ENCODE results near the gene CDK19. TPM values are rescaled to one million over a fixed set of nuclear protein-coding genes. Genes with fewer than 3 reads are reported as not detected.
A peak's percentile ranks its signal among the peaks of the same experiment; 100 is the strongest.

The CDK19 gene
- total RNA-seq, 1 donor from 2014 or later = 26.6 TPM

DNA sequence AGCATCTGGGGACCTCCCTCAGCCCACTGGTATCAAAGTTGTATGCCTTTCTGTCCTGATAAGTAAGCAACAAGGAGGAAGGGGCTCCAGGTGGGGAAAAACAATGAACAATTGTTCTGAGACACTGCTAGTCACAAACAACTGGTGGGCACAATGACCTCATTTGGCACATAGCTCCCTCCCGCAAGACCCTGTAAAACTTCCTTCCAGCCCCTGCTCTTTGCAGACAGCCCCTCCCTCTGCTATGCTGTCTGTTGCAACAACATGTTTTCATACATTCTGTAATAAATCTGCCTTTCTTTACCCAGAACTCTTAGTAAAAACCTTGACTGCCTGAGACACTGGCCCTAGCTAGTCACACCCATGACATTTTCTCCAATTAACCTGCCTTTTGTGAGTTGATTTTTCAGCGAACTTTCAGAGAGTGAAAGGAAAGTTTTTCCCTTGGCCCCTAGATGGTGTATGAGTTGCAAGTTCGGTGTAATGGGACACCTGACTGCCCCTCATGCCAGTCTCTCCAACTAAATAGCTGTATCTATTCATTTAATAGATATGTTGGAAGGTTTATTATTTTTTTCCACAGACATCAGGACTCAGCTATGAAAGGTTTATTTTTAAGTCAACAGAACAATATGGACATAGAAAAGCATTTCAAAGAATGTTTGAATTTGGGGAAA lies 196.5 kb downstream of the CDK19 start:
- intact Hi-C loops (cut with DNase I) = no loop called here
- no peaks in the 10 kb centered on the region for H3K9me3 ChIP-seq
- TF ChIP-seq, protein P1, sequence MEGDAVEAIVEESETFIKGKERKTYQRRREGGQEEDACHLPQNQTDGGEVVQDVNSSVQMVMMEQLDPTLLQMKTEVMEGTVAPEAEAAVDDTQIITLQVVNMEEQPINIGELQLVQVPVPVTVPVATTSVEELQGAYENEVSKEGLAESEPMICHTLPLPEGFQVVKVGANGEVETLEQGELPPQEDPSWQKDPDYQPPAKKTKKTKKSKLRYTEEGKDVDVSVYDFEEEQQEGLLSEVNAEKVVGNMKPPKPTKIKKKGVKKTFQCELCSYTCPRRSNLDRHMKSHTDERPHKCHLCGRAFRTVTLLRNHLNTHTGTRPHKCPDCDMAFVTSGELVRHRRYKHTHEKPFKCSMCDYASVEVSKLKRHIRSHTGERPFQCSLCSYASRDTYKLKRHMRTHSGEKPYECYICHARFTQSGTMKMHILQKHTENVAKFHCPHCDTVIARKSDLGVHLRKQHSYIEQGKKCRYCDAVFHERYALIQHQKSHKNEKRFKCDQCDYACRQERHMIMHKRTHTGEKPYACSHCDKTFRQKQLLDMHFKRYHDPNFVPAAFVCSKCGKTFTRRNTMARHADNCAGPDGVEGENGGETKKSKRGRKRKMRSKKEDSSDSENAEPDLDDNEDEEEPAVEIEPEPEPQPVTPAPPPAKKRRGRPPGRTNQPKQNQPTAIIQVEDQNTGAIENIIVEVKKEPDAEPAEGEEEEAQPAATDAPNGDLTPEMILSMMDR (IDR thresholded peaks at IDR 0.05) = peak; percentile 5
- H3K27me3 ChIP-seq = no peaks in the 10 kb centered on the region
- DNase-seq (no peak), ATAC-seq (no peak)
- H3K4me1 ChIP-seq = no peaks in the 10 kb centered on the region
- peaks cover 41% of the 10 kb centered on the region for H3K36me3 ChIP-seq
- H3K4me3 ChIP-seq = no peak overlapping the region
- H3K27ac ChIP-seq = no peak overlapping the region

DNA sequence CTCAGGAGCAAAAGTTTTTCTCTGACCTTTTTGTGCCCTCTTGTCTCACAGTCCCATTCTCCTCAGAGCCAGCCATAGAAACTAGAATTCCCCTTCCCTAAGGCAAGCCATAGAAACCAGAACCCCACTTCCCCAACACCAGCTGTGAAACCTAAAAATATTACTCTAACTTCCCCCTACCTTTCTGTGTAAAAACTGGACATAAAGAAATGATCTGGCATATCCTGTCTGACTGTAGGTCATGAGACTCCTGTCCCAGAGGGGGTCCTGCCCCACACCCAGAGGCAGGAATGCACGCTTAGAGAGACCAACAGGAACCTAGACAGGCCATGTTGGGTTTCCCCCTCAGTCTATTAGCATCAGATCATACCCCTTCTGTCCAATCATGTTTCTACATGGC lies 198.2 kb downstream of the CDK19 start:
- intact Hi-C loops (cut with DNase I) = no loop called here
- TF ChIP-seq, protein P1 (IDR thresholded peaks at IDR 0.05) = no peak
- Histone ChIP-seq H3K9me3 (no peaks in the 10 kb centered on the region), H3K4me3 (no peak overlapping the region), H3K4me1 (no peaks in the 10 kb centered on the region), H3K27me3 (no peaks in the 10 kb centered on the region), H3K27ac (no peak overlapping the region), H3K36me3 (peaks cover 31% of the 10 kb centered on the region)
- DNase-seq (no peak), ATAC-seq (peak; percentile 20)

DNA sequence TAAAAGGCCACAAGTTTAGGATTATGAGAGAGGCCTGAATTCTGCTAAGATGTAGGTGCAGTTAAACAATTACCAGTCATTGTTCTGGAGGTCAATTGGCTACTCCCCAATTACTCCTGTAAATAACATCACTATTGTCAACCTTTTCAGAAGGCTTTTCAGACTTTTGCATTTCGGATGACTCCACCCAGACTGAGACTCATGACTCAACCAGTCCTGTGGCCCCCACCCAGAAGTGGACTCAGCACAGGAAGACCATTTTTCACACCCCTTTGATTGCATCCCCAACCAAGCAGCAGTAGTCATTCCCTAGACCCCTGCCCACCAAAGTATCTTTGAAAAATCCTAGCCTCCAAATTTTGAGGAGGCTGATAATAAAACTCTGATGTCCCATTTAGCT lies 199.5 kb downstream of the CDK19 start:
- no peaks in the 10 kb centered on the region for H3K27me3 ChIP-seq
- H3K4me3 ChIP-seq = no peak overlapping the region
- H3K27ac ChIP-seq = no peak overlapping the region
- H3K4me1 ChIP-seq = no peaks in the 10 kb centered on the region
- peaks cover 19% of the 10 kb centered on the region for H3K36me3 ChIP-seq
- DNase-seq (no peak), ATAC-seq (no peak)
- TF ChIP-seq, protein P1 (IDR thresholded peaks at IDR 0.05) = no peak
- intact Hi-C loops (cut with DNase I) = no loop called here
- H3K9me3 ChIP-seq = no peaks in the 10 kb centered on the region

DNA sequence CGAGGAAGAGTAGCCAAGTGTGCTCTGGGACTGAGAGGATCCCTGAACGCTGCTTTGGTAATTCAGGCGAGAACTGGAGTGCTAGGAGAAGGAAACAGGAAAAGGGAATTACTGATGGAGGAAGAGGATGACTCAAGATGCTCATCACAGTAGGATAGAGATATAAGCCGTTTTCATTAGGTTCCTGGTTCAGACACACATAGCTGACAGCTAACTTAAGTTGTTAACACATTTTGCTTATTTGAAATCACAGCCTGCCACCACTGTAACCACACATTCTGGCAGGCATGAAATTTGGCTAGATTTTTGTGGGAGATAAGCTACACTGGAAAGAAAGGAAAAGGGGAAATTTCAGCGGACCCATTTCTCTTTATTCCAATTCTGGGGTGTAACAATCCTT lies 200.7 kb downstream of the CDK19 start:
- Histone ChIP-seq H3K4me1 (no peaks in the 10 kb centered on the region), H3K27ac (no peak overlapping the region)

DNA sequence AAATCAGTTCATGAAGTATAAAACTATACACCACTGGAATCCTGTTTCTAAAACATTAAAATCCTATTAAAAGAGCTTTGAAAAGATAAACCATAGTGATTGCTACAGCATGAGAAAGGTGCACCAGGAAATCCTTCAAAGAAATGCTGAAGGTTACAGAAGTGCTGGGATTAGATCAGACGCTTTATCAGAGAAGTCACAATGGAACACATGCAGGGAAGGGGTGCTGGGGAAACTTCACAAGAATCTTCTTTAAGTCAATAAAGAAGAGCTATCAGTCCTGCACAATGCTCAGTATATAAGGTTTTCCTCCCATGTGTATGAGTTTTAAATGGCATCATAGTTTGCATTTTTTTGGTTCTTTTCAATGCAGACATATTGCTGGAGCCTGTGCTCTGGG lies 201.2 kb downstream of the CDK19 start:
- Histone ChIP-seq H3K36me3 (peaks cover 17% of the 10 kb centered on the region), H3K4me1 (no peaks in the 10 kb centered on the region), H3K9me3 (no peaks in the 10 kb centered on the region), H3K27ac (no peak overlapping the region), H3K4me3 (no peak overlapping the region), H3K27me3 (no peaks in the 10 kb centered on the region)
- TF ChIP-seq, protein P1 (IDR thresholded peaks at IDR 0.05) = no peak
- no peak for DNase-seq
- no peak for ATAC-seq
- intact Hi-C loops (cut with DNase I) = no loop called here

More for the DNA sequence above, 200.7 kb downstream of the CDK19 start:
- no peaks in the 10 kb centered on the region for H3K9me3 ChIP-seq
- intact Hi-C loops (cut with DNase I) = no loop called here
- H3K36me3 ChIP-seq = peaks cover 17% of the 10 kb centered on the region
- no peak overlapping the region for H3K4me3 ChIP-seq
- DNase-seq (no peak), ATAC-seq (no peak)
- H3K27me3 ChIP-seq = no peaks in the 10 kb centered on the region
- TF ChIP-seq, protein P1 (IDR thresholded peaks at IDR 0.05) = no peak

DNA sequence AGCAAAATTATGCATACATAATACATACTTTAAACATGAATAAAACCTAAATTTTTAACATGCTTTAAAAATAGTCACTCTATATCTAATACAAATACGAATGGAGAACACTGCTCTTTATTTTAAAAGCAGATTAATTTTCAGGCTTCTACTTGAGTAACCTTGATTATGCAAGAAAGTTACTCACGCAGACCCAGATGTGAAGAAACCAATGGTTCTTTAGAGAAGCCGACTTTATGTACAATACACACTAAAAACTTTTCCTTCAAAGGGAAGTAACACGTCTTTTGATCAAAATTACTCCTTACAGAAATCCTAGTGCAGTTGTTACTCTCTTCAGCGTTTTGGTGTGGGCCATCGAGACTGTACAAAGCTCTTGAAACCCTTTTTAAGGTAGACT lies 201.9 kb downstream of the CDK19 start:
- intact Hi-C loops (cut with DNase I) = no loop called here
- TF ChIP-seq, protein P1 (IDR thresholded peaks at IDR 0.05) = no peak
- H3K27me3 ChIP-seq = no peaks in the 10 kb centered on the region
- peaks cover 17% of the 10 kb centered on the region for H3K36me3 ChIP-seq
- no peak overlapping the region for H3K27ac ChIP-seq
- ATAC-seq (no peak), DNase-seq (no peak)
- no peaks in the 10 kb centered on the region for H3K4me1 ChIP-seq
- no peaks in the 10 kb centered on the region for H3K9me3 ChIP-seq
- no peak overlapping the region for H3K4me3 ChIP-seq
